Central memory CD4-positive, alpha-beta T cell (primary cell): ENCODE results near the gene RPS6KA4.

Experiments used
- DNase-seq: peaks from one replicate; pipeline ENCODE4 v3.0.0; 2022

Gene RPS6KA4

GRCh38 chr11:64349404-64349803 lies 9.6 kb upstream of the RPS6KA4 start:
- no peak for DNase-seq

GRCh38 chr11:64351136-64351631 lies 7.8 kb upstream of the RPS6KA4 start:
- no peak for DNase-seq

GRCh38 chr11:64352099-64352994 lies 6.6 kb upstream of the RPS6KA4 start:
- no peak for DNase-seq

GRCh38 chr11:64352995-64353714 lies 5.8 kb upstream of the RPS6KA4 start:
- no peak for DNase-seq

- DNase-seq, result no peak
These were observed 5.1 kb upstream of the RPS6KA4 start for GRCh38 chr11:64353715-64354506.

- no peak for DNase-seq
These were observed 3.7 kb upstream of the RPS6KA4 start for GRCh38 chr11:64355078-64355940.

GRCh38 chr11:64356498-64357411 lies 2.2 kb upstream of the RPS6KA4 start:
- no peak for DNase-seq

GRCh38 chr11:64357446-64357845 lies 1.5 kb upstream of the RPS6KA4 start:
- DNase-seq, result no peak

GRCh38 chr11:64357904-64358535 lies 942 bp upstream of the RPS6KA4 start:
- DNase-seq, result no peak

GRCh38 chr11:64358536-64358906 lies 441 bp upstream of the RPS6KA4 start:
- DNase-seq, result no peak

GRCh38 chr11:64359712-64360445 lies 917 bp downstream of the RPS6KA4 start:
- peak; percentile 24 for DNase-seq

GRCh38 chr11:64360448-64360921 lies 1.5 kb downstream of the RPS6KA4 start:
- no peak for DNase-seq

GRCh38 chr11:64361659-64362058 lies 2.7 kb downstream of the RPS6KA4 start:
- DNase-seq, result no peak

GRCh38 chr11:64362339-64362738 lies 3.4 kb downstream of the RPS6KA4 start:
- DNase-seq, result no peak

- no peak for DNase-seq
These were observed 5.5 kb downstream of the RPS6KA4 start for GRCh38 chr11:64364435-64364834.

GRCh38 chr11:64364911-64365310 lies 5.9 kb downstream of the RPS6KA4 start:
- DNase-seq, result no peak

- DNase-seq, result no peak
These were observed 7.8 kb downstream of the RPS6KA4 start for GRCh38 chr11:64366751-64367150.

GRCh38 chr11:64367931-64368672 lies 9.1 kb downstream of the RPS6KA4 start:
- DNase-seq, result no peak

GRCh38 chr11:64368673-64369074 lies 9.7 kb downstream of the RPS6KA4 start:
- no peak for DNase-seq
